CD4-positive, CD25-positive, alpha-beta regulatory T cell (primary cell): ENCODE results near the gene NR2F1. TPM values are rescaled to one million over a fixed set of nuclear protein-coding genes. Genes with fewer than 3 reads are reported as not detected.
A peak's percentile ranks its signal among the peaks of the same experiment; 100 is the strongest.

Source experiments
- ATAC-seq, 2 donors: fragments of 150-1000 bp; cut with Tn5 transposase; one replicate each; pipeline ENCODE4 v1.10.0; 2021; ENCODE audit warnings: low read depth in 2 of 2, moderate number of reproducible peaks in 2 of 2, moderate library complexity in 1 of 2
- DNase-seq, 3 donors: peaks; one replicate each; pipeline versions ENCODE4 v3.0.0 to v3.0.0-alpha.2; 2012 to 2022; ENCODE audit warnings: mixed read lengths in 1 of 3
- H3K27ac ChIP-seq: one replicate; pipeline ENCODE4 v1.7.0; 2013; ENCODE audit warnings: mild to moderate bottlenecking, low read length; ENCODE audit not compliant: insufficient read depth, poor library complexity, severe bottlenecking
- H3K27me3 ChIP-seq: one replicate; pipeline ENCODE4 v1.7.0; 2013; ENCODE audit warnings: low read length; ENCODE audit not compliant: control insufficient read depth, insufficient read depth
- H3K36me3 ChIP-seq: one replicate; pipeline ENCODE4 v1.7.0; 2013; ENCODE audit warnings: mild to moderate bottlenecking, low read length, moderate library complexity; ENCODE audit not compliant: control insufficient read depth, insufficient read depth
- H3K4me1 ChIP-seq: 2 replicates; pipeline ENCODE4 v1.7.0; 2013; ENCODE audit warnings: mild to moderate bottlenecking, low read length; ENCODE audit not compliant: insufficient read depth, control insufficient read depth, poor library complexity, severe bottlenecking
- H3K4me3 ChIP-seq: one replicate; pipeline ENCODE4 v1.7.0; 2013; ENCODE audit warnings: low read depth, mild to moderate bottlenecking, low read length, moderate library complexity
- H3K9me3 ChIP-seq, 2 experiments: 1 replicate in 1 of 2; 2 replicates in 1 of 2; pipeline ENCODE4 v1.7.0; 2013; ENCODE audit warnings: low read length in 2 of 2, mild to moderate bottlenecking in 1 of 2, moderate library complexity in 1 of 2; ENCODE audit not compliant: control insufficient read depth in 2 of 2
- H3K27ac Mint-ChIP-seq, 3 donors: one replicate each; pipeline ENCODE4 v1.8.0; 2020 to 2022; ENCODE audit warnings: mild to moderate bottlenecking in 3 of 3, mixed read lengths in 3 of 3, moderate library complexity in 2 of 3
- H3K27me3 Mint-ChIP-seq: one replicate; pipeline ENCODE4 v1.8.0; 2022; ENCODE audit warnings: mild to moderate bottlenecking, mixed read lengths
- H3K36me3 Mint-ChIP-seq: one replicate; pipeline ENCODE4 v1.8.0; 2020; ENCODE audit warnings: mixed read lengths
- H3K4me1 Mint-ChIP-seq, 4 donors: one replicate each; pipeline ENCODE4 v1.8.0; 2020 to 2022; ENCODE audit warnings: mixed read lengths in 4 of 4, mild to moderate bottlenecking in 1 of 4
- H3K4me3 Mint-ChIP-seq, 4 donors: one replicate each; pipeline ENCODE4 v1.8.0; 2020 to 2022; ENCODE audit warnings: mild to moderate bottlenecking in 4 of 4, mixed read lengths in 4 of 4, moderate library complexity in 3 of 4
- H3K9me3 Mint-ChIP-seq, 7 donors: one replicate each; pipeline ENCODE4 v1.8.0; 2020 to 2022; ENCODE audit warnings: mixed read lengths in 7 of 7, mild to moderate bottlenecking in 3 of 7, moderate library complexity in 2 of 7
- polyA plus RNA-seq, 4 donors: library from polyadenylated mRNA; unstranded; fragments of 300-500 nt; fragmentation: Illumina TruSeq; gene quantifications; one replicate each; pipeline ENCODE4 v1.2.3, GENCODE V29; 2021
- total RNA-seq: library from RNA; stranded (reverse); gene quantifications from one replicate; pipeline ENCODE4 v1.2.3, GENCODE V29; 2022

The NR2F1 gene
- total and polyA plus RNA-seq, 5 donors from 2014 or later = not detected

GRCh38 chr5:93591323-93591945 is 8.4 kb downstream of the NR2F1 start:
- H3K27ac Mint-ChIP-seq = no peak overlapping the region
- Histone ChIP-seq H3K27me3 (peaks cover 58% of the 10 kb centered on the region), H3K27ac (no peak overlapping the region), H3K36me3 (no peaks in the 10 kb centered on the region), H3K4me3 (no peak overlapping the region), H3K4me1 (peaks cover 2% of the 10 kb centered on the region), H3K9me3 (peaks cover 0 to 13% of the 10 kb centered on the region in 2 experiments)
- peaks cover 0 to 15% (median 6%) of the 10 kb centered on the region in 7 donors for H3K9me3 Mint-ChIP-seq
- DNase-seq = no peak
- peaks cover under 1 to 29% (median 8%) of the 10 kb centered on the region in 4 donors for H3K4me1 Mint-ChIP-seq
- no peak for ATAC-seq
- peak overlapping the region in 1 of 4 donors; percentile 89 for H3K4me3 Mint-ChIP-seq
- peaks cover 98% of the 10 kb centered on the region for H3K27me3 Mint-ChIP-seq
- no peaks in the 10 kb centered on the region for H3K36me3 Mint-ChIP-seq

- Histone ChIP-seq H3K9me3 (peaks cover 0 to 13% of the 10 kb centered on the region in 2 experiments), H3K4me3 (no peak overlapping the region), H3K27ac (no peak overlapping the region), H3K4me1 (peaks cover 7% of the 10 kb centered on the region), H3K36me3 (no peaks in the 10 kb centered on the region), H3K27me3 (peaks cover 54% of the 10 kb centered on the region)
- peaks cover 0 to 9% (median 5%) of the 10 kb centered on the region in 7 donors for H3K9me3 Mint-ChIP-seq
- H3K4me3 Mint-ChIP-seq = no peak overlapping the region
- no peak for ATAC-seq
- peaks cover 88% of the 10 kb centered on the region for H3K27me3 Mint-ChIP-seq
- peaks cover 0 to 22% (median 3%) of the 10 kb centered on the region in 4 donors for H3K4me1 Mint-ChIP-seq
- DNase-seq = no peak
- no peak overlapping the region for H3K27ac Mint-ChIP-seq
- H3K36me3 Mint-ChIP-seq = no peaks in the 10 kb centered on the region
Observed at GRCh38 chr5:93592883-93593282, 9.9 kb downstream of the NR2F1 start.

- Mint-ChIP-seq H3K27me3 (peaks cover 83% of the 10 kb centered on the region), H3K4me3 (peak overlapping the region in 1 of 4 donors; percentile 40), H3K9me3 (peaks cover 0 to 8% (median 5%) of the 10 kb centered on the region in 7 donors), H3K36me3 (no peaks in the 10 kb centered on the region), H3K27ac (no peak overlapping the region), H3K4me1 (peaks cover 0 to 18% (median 3%) of the 10 kb centered on the region in 4 donors)
- no peak for DNase-seq
- H3K4me3 ChIP-seq = no peak overlapping the region
- no peak for ATAC-seq
- no peak overlapping the region for H3K27ac ChIP-seq
- no peaks in the 10 kb centered on the region for H3K36me3 ChIP-seq
- H3K27me3 ChIP-seq = peaks cover 61% of the 10 kb centered on the region
- H3K9me3 ChIP-seq = peaks cover 0 to 13% of the 10 kb centered on the region in 2 experiments
- peaks cover 9% of the 10 kb centered on the region for H3K4me1 ChIP-seq
Observed at GRCh38 chr5:93593476-93594131, 10.6 kb downstream of the NR2F1 start.

- H3K27ac Mint-ChIP-seq = no peak overlapping the region
Observed at GRCh38 chr5:93594591-93595419, 11.8 kb downstream of the NR2F1 start.

GRCh38 chr5:93595420-93596147 is 12.6 kb downstream of the NR2F1 start:
- ATAC-seq = no peak
- peaks cover 0 to 13% of the 10 kb centered on the region in 2 experiments for H3K9me3 ChIP-seq
- H3K27me3 ChIP-seq = peaks cover 63% of the 10 kb centered on the region
- no peak overlapping the region for H3K27ac ChIP-seq
- no peaks in the 10 kb centered on the region for H3K36me3 ChIP-seq
- H3K4me3 Mint-ChIP-seq = peak overlapping the region in 2 of 4 donors; percentile 29 to 31
- no peaks in the 10 kb centered on the region for H3K36me3 Mint-ChIP-seq
- peaks cover 0 to 13% (median under 1%) of the 10 kb centered on the region in 4 donors for H3K4me1 Mint-ChIP-seq
- H3K9me3 Mint-ChIP-seq = peaks cover 0 to 8% (median 2%) of the 10 kb centered on the region in 7 donors
- H3K27me3 Mint-ChIP-seq = peaks cover 63% of the 10 kb centered on the region
- H3K27ac Mint-ChIP-seq = no peak overlapping the region
- H3K4me1 ChIP-seq = peaks cover 13% of the 10 kb centered on the region
- H3K4me3 ChIP-seq = no peak overlapping the region
- no peak for DNase-seq

More at GRCh38 chr5:93594591-93595419, 11.8 kb downstream of the NR2F1 start:
- Histone ChIP-seq H3K4me1 (peaks cover 13% of the 10 kb centered on the region), H3K9me3 (peaks cover 0 to 13% of the 10 kb centered on the region in 2 experiments), H3K36me3 (no peaks in the 10 kb centered on the region), H3K27ac (no peak overlapping the region), H3K27me3 (peaks cover 62% of the 10 kb centered on the region), H3K4me3 (no peak overlapping the region)
- peak overlapping the region in 1 of 4 donors; percentile 29 for H3K4me3 Mint-ChIP-seq
- H3K27me3 Mint-ChIP-seq = peaks cover 71% of the 10 kb centered on the region
- DNase-seq (no peak), ATAC-seq (no peak)
- no peaks in the 10 kb centered on the region for H3K36me3 Mint-ChIP-seq
- peaks cover 0 to 13% (median under 1%) of the 10 kb centered on the region in 4 donors for H3K4me1 Mint-ChIP-seq
- H3K9me3 Mint-ChIP-seq = peaks cover 0 to 8% (median 2%) of the 10 kb centered on the region in 7 donors

GRCh38 chr5:93596310-93596675 is 13.3 kb downstream of the NR2F1 start:
- Histone ChIP-seq H3K27me3 (peaks cover 63% of the 10 kb centered on the region), H3K9me3 (peaks cover 0 to 13% of the 10 kb centered on the region in 2 experiments), H3K36me3 (no peaks in the 10 kb centered on the region), H3K4me1 (peaks cover 13% of the 10 kb centered on the region), H3K4me3 (no peak overlapping the region), H3K27ac (no peak overlapping the region)
- Mint-ChIP-seq H3K27ac (no peak overlapping the region), H3K27me3 (peaks cover 56% of the 10 kb centered on the region), H3K4me3 (peak overlapping the region in 1 of 4 donors; percentile 18), H3K9me3 (peaks cover 0 to 8% (median 2%) of the 10 kb centered on the region in 7 donors), H3K36me3 (no peaks in the 10 kb centered on the region), H3K4me1 (peaks cover 0 to 14% (median 1%) of the 10 kb centered on the region in 4 donors)
- ATAC-seq = no peak
- DNase-seq = no peak
